HFFc6 (cell line): ENCODE measurements around the gene TTLL10. TPM values are rescaled to one million over a fixed set of nuclear protein-coding genes. Genes with fewer than 3 reads are reported as not detected.

ENCODE experiments used
- DNase-seq: peaks from one replicate; pipeline ENCODE4 v3.0.0-alpha.2; 2018
- H3K27ac Mint-ChIP-seq: 2 replicates; pipeline ENCODE4 v1.8.0; 2020; ENCODE audit warnings: mild to moderate bottlenecking, mixed read lengths
- H3K27me3 Mint-ChIP-seq: 2 replicates; pipeline ENCODE4 v1.8.0; 2021; ENCODE audit warnings: mild to moderate bottlenecking, moderate library complexity, mixed read lengths; ENCODE audit not compliant: insufficient read depth
- H3K36me3 Mint-ChIP-seq: 2 replicates; pipeline ENCODE4 v1.8.0; 2021; ENCODE audit warnings: low read depth, mixed read lengths
- H3K4me1 Mint-ChIP-seq: 2 replicates; pipeline ENCODE4 v1.8.0; 2020; ENCODE audit warnings: low read depth, mixed read lengths
- H3K4me3 Mint-ChIP-seq: 2 replicates; pipeline ENCODE4 v1.8.0; 2020; ENCODE audit warnings: mild to moderate bottlenecking, moderate library complexity, mixed read lengths
- H3K9me3 Mint-ChIP-seq: 2 replicates; pipeline ENCODE4 v1.8.0; 2020; ENCODE audit warnings: mild to moderate bottlenecking, mixed read lengths
- microRNA-seq: library from miRNA; unstranded; fragments of <30 nt; microRNA quantifications from one replicate; pipeline ENCODE4, GENCODE V29; 2019
- total RNA-seq, 6 experiments: library from RNA; stranded (reverse); fragmentation: NEBNext Ultra II Directional; extraction: Animal tissue kit (Norgen Biotek cat#: 25700); gene quantifications; 2 replicates in 1 of 6; 3 replicates in 5 of 6; pipeline ENCODE4 v1.2.3, GENCODE V29; 2021
- TF ChIP-seq, protein P1 (sequence below): fragments of 200-600 bp; sonication (generic); IDR thresholded peaks from 2 replicates; pipeline ENCODE4 v1.5.0; 2021; ENCODE audit warnings: antibody characterized with exemption, mild to moderate bottlenecking

The TTLL10 gene
- total RNA-seq, 6 experiments from 2014 or later, result not detected

GRCh38 chr1:1247341-1247913 is 73.7 kb downstream of the TTLL10 start:
- no peak for DNase-seq
- Mint-ChIP-seq H3K4me1 (no peaks in the 10 kb centered on the region), H3K27ac (no peak overlapping the region), H3K36me3 (peaks cover under 1% of the 10 kb centered on the region; the same call in 1 of the 2 replicates), H3K9me3 (no peaks in the 10 kb centered on the region), H3K27me3 (peaks cover 2% of the 10 kb centered on the region; the same call in 1 of the 2 replicates), H3K4me3 (no peak overlapping the region)
- TF ChIP-seq, protein P1, sequence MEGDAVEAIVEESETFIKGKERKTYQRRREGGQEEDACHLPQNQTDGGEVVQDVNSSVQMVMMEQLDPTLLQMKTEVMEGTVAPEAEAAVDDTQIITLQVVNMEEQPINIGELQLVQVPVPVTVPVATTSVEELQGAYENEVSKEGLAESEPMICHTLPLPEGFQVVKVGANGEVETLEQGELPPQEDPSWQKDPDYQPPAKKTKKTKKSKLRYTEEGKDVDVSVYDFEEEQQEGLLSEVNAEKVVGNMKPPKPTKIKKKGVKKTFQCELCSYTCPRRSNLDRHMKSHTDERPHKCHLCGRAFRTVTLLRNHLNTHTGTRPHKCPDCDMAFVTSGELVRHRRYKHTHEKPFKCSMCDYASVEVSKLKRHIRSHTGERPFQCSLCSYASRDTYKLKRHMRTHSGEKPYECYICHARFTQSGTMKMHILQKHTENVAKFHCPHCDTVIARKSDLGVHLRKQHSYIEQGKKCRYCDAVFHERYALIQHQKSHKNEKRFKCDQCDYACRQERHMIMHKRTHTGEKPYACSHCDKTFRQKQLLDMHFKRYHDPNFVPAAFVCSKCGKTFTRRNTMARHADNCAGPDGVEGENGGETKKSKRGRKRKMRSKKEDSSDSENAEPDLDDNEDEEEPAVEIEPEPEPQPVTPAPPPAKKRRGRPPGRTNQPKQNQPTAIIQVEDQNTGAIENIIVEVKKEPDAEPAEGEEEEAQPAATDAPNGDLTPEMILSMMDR, result no peak

Small RNAs within 50 kb of the gene (microRNA-seq; reads per million reads assigned to microRNA genes)
- gene MIR200A (not detected), gene MIR200B (3.1 reads per million), gene MIR429 (not detected)

Other genes starting within 250 kb of the TTLL10 start
- 10 to 100 TPM; 20.6 to 29.3 (median 27.5) TPM for gene SAMD11, start 250.0 kb upstream of the TTLL10 start, total RNA-seq
- 100 to 1,000 TPM; 112 to 142 (median 119) TPM for gene NOC2L, start 214.6 kb upstream of the TTLL10 start, total RNA-seq
- 10 to 100 TPM; 12.2 to 17.5 (median 13.2) TPM for gene KLHL17, start 213.3 kb upstream of the TTLL10 start, total RNA-seq
- gene PLEKHN1, start 207.4 kb upstream of the TTLL10 start, total RNA-seq, result 1 to 10 TPM; 5.2 to 6.9 (median 6.0) TPM
- gene PERM1, start 191.8 kb upstream of the TTLL10 start, total RNA-seq, result under 1 TPM in 2 of 6 experiments, not detected in 4; 0.17 to 0.18 TPM
- gene HES4, start 173.8 kb upstream of the TTLL10 start, total RNA-seq, result 10 to 100 TPM; 14.1 to 17.4 (median 15.6) TPM
- 10 to 100 TPM; 38.4 to 89.1 (median 42.1) TPM for gene ISG15, start 160.4 kb upstream of the TTLL10 start, total RNA-seq
- gene AGRN, start 153.8 kb upstream of the TTLL10 start, total RNA-seq, result 100 to 1,000 TPM; 131 to 164 (median 140) TPM
- gene RNF223, start 99.6 kb upstream of the TTLL10 start, total RNA-seq, result not detected
- gene C1orf159, start 57.8 kb upstream of the TTLL10 start, total RNA-seq, result 10 to 100 TPM in 1 of 6 experiments, 1 to 10 TPM in 5; 8.7 to 10.3 (median 9.6) TPM
- gene TNFRSF18, start 32.7 kb downstream of the TTLL10 start, total RNA-seq, result not detected
- under 1 TPM in 1 of 6 experiments, not detected in 5; 0.17 TPM for gene TNFRSF4, start 40.3 kb downstream of the TTLL10 start, total RNA-seq
- gene SDF4, start 58.1 kb downstream of the TTLL10 start, total RNA-seq, result 100 to 1,000 TPM; 182 to 231 (median 196) TPM
- 10 to 100 TPM; 24.5 to 35.7 (median 25.8) TPM for gene B3GALT6, start 58.4 kb downstream of the TTLL10 start, total RNA-seq
- gene C1QTNF12, start 72.8 kb downstream of the TTLL10 start, total RNA-seq, result 1 to 10 TPM in 3 of 6 experiments, under 1 TPM in 3; 0.31 to 1.7 (median 1.1) TPM
- gene UBE2J2, start 100.0 kb downstream of the TTLL10 start, total RNA-seq, result 10 to 100 TPM; 56.2 to 67.9 (median 61.1) TPM
- gene SCNN1D, start 106.6 kb downstream of the TTLL10 start, total RNA-seq, result 1 to 10 TPM; 1.4 to 3.0 (median 2.0) TPM
- 10 to 100 TPM; 39.4 to 50.8 (median 42.6) TPM for gene ACAP3, start 134.1 kb downstream of the TTLL10 start, total RNA-seq
- 10 to 100 TPM; 23.5 to 28.7 (median 25.6) TPM for gene PUSL1, start 134.7 kb downstream of the TTLL10 start, total RNA-seq
- gene INTS11, start 150.8 kb downstream of the TTLL10 start, total RNA-seq, result 10 to 100 TPM; 65.6 to 78.3 (median 69.8) TPM
- gene CPTP, start 150.9 kb downstream of the TTLL10 start, total RNA-seq, result 10 to 100 TPM; 24.6 to 31.5 (median 26.6) TPM
- gene TAS1R3, start 157.4 kb downstream of the TTLL10 start, total RNA-seq, result under 1 TPM; 0.07 to 0.20 (median 0.13) TPM
- 10 to 100 TPM; 73.8 to 96.6 (median 74.5) TPM for gene DVL1, start 175.5 kb downstream of the TTLL10 start, total RNA-seq
- 100 to 1,000 TPM; 438 to 570 (median 524) TPM for gene MXRA8, start 184.7 kb downstream of the TTLL10 start, total RNA-seq
- gene AURKAIP1, start 201.3 kb downstream of the TTLL10 start, total RNA-seq, result 100 to 1,000 TPM; 178 to 206 (median 196) TPM
- 100 to 1,000 TPM in 5 of 6 experiments, 10 to 100 TPM in 1; 96.2 to 115 (median 104) TPM for gene CCNL2, start 225.5 kb downstream of the TTLL10 start, total RNA-seq
- gene MRPL20, start 233.4 kb downstream of the TTLL10 start, total RNA-seq, result 100 to 1,000 TPM; 131 to 154 (median 141) TPM
- under 1 TPM in 2 of 6 experiments, not detected in 4; 0.14 TPM for gene ANKRD65, start 247.4 kb downstream of the TTLL10 start, total RNA-seq